Prostate gland (tissue), 2 donors: Measurements from ENCODE around the gene LYRM4. TPM values are rescaled to one million over a fixed set of nuclear protein-coding genes. Genes with fewer than 3 reads are reported as not detected.

Experiments
- DNase-seq: peaks from one replicate; pipeline ENCODE4 v3.0.0-alpha.2; 2019; ENCODE audit warnings: low spot score
- H3K27ac ChIP-seq, 2 donors: fragments of 200-600 bp; sonication (generic); 2 replicates each; pipeline ENCODE4 v1.5.1; 2017 to 2019
- H3K27me3 ChIP-seq: fragments of 200-600 bp; sonication (generic); replicated peaks from 2 replicates; pipeline ENCODE4 v1.5.1; 2019; ENCODE audit not compliant: insufficient read depth
- H3K36me3 ChIP-seq, 2 donors: fragments of 200-600 bp; sonication (generic); 1 replicate in 1 of 2; 2 replicates in 1 of 2; pipeline versions ENCODE4 v1.5.1 to v1.8.1; 2017 to 2019
- H3K4me1 ChIP-seq: fragments of 200-600 bp; sonication (generic); replicated peaks from 2 replicates; pipeline ENCODE4 v1.5.1; 2019
- H3K4me3 ChIP-seq, 2 donors: fragments of 200-600 bp; sonication (generic); 2 replicates each; pipeline ENCODE4 v1.5.1; 2017 to 2019
- H3K9me3 ChIP-seq: fragments of 200-600 bp; sonication (generic); 2 replicates; pipeline ENCODE4 v1.5.1; 2017
- POLR2A ChIP-seq: fragments of 450-650 bp; IDR thresholded peaks from one replicate; pipeline ENCODE4 v1.6.1; 2016; ENCODE audit warnings: antibody characterized with exemption, mild to moderate bottlenecking
- POLR2AphosphoS5 ChIP-seq: sonication (generic); formaldehyde crosslinking; IDR thresholded peaks from one replicate; pipeline ENCODE4 v1.6.1; 2017; ENCODE audit warnings: antibody characterized with exemption
- WGBS: methylation state at CpG from one replicate; pipeline ENCODE4 v1.1.5; 2018; 5-methylcytosine and 5-hydroxymethylcytosine counted together
- intact Hi-C: fragments of 100-400 bp; cut with DNase I; formaldehyde crosslinking; loops from one replicate; pipeline ENCODE4 v1.14.2; 2022
- total RNA-seq, 2 donors: library from RNA; depleted of rRNA; stranded (reverse); fragments of >200 nt; gene quantifications; one replicate each; pipeline ENCODE4 v1.1.0, GENCODE V29; 2016
- TF ChIP-seq, protein P1 (sequence below), 4 experiments: fragments of 200-600 bp in 2 of 4; fragments of 450-650 bp in 2 of 4; sonication (generic) in 2 of 4; IDR thresholded peaks; 1 replicate in 3 of 4; 2 replicates in 1 of 4; pipeline ENCODE4 v1.5.1; 2016 to 2019; ENCODE audit warnings: antibody characterized with exemption in 4 of 4, mild to moderate bottlenecking in 2 of 4, moderate library complexity in 2 of 4

LYRM4 gene
- 10 to 100 TPM; 21.4 to 23.7 TPM for total RNA-seq

DNA sequence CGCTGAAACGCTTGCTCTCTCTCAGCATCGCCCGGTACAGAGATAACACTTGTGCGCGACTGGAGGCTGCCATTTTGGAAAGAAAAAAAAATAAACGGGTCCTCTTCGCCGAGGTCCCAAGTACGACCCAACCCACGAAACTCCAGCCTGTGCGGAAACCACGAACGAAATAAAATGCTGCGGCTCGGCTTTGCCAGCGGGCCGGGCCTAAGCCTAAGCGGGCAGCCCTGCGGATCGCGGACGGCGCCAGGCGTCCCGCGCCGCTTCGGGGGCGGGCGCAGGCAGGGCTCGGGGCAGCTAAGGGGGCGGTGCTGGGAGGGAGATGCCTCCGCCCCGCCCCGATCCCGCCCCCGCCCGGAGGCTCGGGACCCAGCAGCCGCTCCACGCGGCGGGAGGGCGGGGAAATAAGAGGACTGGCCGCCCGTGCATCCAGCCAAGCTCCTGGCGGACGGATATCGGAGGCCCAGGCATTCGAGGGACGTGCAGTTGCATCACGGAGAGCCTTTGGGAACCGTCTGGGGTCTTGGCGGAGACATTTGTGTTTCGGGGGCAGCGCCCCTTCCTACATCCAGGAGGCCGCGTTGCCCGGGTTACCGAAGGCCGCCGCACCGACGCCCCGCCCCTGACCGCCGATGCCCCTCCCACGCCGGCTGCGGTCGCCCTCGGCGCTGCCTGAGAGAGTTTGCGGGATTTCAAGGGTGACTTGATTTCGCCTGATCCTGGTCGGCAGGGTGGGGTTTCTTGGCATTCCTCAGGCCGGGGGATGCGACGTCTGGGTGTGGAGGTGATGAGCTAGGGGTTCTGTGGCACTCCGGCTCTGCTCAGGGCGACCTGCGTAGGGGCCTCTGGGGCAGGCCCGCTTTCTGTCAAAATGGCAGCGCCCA lies at the start of gene LYRM4, which contains the start of gene FARS2:
TSS of gene LYRM4 (minus strand) at position 290 of the 884 bp plus-strand sequence. CDS start at position 73, 217 bp downstream.
TSS of gene FARS2 (plus strand) at position 853 of the 884 bp plus-strand sequence.
- intact Hi-C loops: loop anchor here (2.0 kb wide), 1 partner anchor 56 kb away; no protein-coding TSS in a partner anchor
- WGBS: under 1% methylated on average over 73 of the region's 85 CpGs
- peak; percentile 85 for DNase-seq
- Histone ChIP-seq H3K27ac (peak within 1 kb of the TSS; percentile 94 to 95), H3K4me3 (peak within 1 kb of the TSS; percentile 84 to 88), H3K4me1 (no peaks in the 10 kb centered on the region), H3K36me3 (no peaks in the 10 kb centered on the region), H3K27me3 (no peaks in the 10 kb centered on the region), H3K9me3 (no peaks in the 10 kb centered on the region)
- TF ChIP-seq POLR2AphosphoS5: peak; percentile 18
- TF ChIP-seq POLR2A: peak; percentile 45
- TF ChIP-seq, protein P1, sequence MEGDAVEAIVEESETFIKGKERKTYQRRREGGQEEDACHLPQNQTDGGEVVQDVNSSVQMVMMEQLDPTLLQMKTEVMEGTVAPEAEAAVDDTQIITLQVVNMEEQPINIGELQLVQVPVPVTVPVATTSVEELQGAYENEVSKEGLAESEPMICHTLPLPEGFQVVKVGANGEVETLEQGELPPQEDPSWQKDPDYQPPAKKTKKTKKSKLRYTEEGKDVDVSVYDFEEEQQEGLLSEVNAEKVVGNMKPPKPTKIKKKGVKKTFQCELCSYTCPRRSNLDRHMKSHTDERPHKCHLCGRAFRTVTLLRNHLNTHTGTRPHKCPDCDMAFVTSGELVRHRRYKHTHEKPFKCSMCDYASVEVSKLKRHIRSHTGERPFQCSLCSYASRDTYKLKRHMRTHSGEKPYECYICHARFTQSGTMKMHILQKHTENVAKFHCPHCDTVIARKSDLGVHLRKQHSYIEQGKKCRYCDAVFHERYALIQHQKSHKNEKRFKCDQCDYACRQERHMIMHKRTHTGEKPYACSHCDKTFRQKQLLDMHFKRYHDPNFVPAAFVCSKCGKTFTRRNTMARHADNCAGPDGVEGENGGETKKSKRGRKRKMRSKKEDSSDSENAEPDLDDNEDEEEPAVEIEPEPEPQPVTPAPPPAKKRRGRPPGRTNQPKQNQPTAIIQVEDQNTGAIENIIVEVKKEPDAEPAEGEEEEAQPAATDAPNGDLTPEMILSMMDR (IDR thresholded peaks at IDR 0.05): peak in 2 of 4 experiments; percentile 65 to 66

DNA sequence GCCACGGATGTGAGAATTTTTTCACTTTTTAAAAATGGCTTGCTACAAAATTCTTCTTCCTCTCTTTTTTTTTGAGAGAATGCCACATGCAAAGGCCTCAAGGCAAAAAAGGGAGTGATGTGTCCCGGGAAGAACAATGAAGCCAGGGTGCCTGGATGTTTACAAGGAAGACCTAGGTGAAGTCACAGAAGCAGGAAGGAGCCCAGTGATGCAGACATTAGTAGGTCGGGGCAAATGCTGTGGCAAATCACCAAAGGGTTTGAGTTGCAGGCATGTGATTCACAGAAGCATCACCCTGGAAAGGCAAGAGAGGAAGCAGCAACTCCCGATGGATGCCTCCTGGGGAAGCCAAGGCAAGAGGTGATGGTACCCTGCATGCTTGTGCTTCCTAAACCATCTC lies 47.3 kb upstream of the LYRM4 start:
- intact Hi-C loops: no loop called here
- no peak overlapping the region for H3K27ac ChIP-seq
- 75% methylated on average over 4 of the region's 4 CpGs for WGBS
- TF ChIP-seq POLR2AphosphoS5 (no peak), POLR2A (no peak)
- TF ChIP-seq, protein P1 (IDR thresholded peaks at IDR 0.05): no peak
- H3K36me3 ChIP-seq: no peaks in the 10 kb centered on the region
- no peak for DNase-seq
- no peaks in the 10 kb centered on the region for H3K4me1 ChIP-seq
- no peaks in the 10 kb centered on the region for H3K9me3 ChIP-seq
- no peaks in the 10 kb centered on the region for H3K27me3 ChIP-seq
- H3K4me3 ChIP-seq: no peak overlapping the region

DNA sequence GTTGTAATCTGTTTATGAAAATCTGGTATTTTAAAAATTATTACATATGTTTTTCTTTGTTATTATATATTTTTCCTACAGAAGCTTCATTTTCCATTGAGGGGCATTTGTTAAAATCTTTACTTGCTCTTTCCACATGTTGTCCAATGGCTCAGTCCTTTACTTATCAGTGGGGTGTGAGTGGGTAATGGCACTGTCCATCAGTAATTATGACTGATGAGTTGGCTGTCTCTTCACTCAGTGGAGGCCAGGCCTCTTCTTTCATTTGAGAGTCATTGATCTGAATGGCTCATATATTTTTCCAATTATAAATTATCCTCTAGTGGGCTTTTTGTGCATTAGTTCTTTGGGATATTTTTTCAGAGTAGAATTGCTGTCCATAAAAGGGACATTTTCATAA lies 46.3 kb upstream of the LYRM4 start:
- Histone ChIP-seq H3K27me3 (no peaks in the 10 kb centered on the region), H3K27ac (no peak overlapping the region), H3K9me3 (no peaks in the 10 kb centered on the region), H3K4me3 (no peak overlapping the region), H3K4me1 (no peaks in the 10 kb centered on the region), H3K36me3 (no peaks in the 10 kb centered on the region)
- no peak for DNase-seq
- intact Hi-C loops: no loop called here
- no peak for TF ChIP-seq POLR2AphosphoS5
- no peak for TF ChIP-seq POLR2A
- TF ChIP-seq, protein P1 (IDR thresholded peaks at IDR 0.05): no peak

DNA sequence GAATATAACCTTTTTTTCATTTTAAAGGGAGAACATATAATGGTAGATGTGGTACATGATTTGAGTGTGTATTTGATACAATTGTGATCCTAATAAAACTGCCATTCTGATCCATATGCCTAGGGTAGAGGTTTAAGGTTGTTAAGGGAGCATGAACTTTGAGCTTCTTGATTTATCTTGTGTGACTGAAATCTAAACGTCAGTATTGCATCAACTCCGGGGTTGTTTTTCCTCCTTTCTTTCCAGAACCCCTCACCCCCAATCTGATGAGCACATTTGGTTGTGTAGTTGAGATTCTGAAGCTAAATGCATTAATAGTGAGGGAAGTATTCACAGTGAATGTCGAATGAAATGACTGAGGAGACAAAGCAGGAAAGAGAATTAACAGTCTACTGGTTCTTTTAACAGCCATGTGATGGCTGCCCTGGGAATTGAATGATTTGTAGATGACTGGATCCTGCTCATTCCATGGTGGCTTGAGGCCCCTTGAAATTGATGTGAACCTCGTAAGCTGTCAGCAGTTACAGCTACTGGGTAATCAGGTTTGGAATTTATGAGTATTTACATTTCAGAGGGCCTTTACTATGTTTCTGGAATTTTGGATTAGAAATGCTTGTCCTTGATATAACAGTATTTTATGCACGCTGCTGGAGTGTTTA lies 45.3 kb upstream of the LYRM4 start:
- intact Hi-C loops: no loop called here
- 39% methylated on average over 5 of the region's 5 CpGs for whole genome bisulfite sequencing

More for the DNA sequence above, 45.3 kb upstream of the LYRM4 start:
- H3K36me3 ChIP-seq: no peaks in the 10 kb centered on the region
- H3K27ac ChIP-seq: no peak overlapping the region
- DNase-seq: no peak
- H3K27me3 ChIP-seq: no peaks in the 10 kb centered on the region
- H3K4me1 ChIP-seq: no peaks in the 10 kb centered on the region
- TF ChIP-seq POLR2AphosphoS5 (no peak), POLR2A (no peak)
- TF ChIP-seq, protein P1 (IDR thresholded peaks at IDR 0.05): no peak
- H3K4me3 ChIP-seq: no peak overlapping the region
- no peaks in the 10 kb centered on the region for H3K9me3 ChIP-seq
